Astrocyte (in vitro differentiated cells and primary cell): ENCODE measurements around the gene TTC34.

Experiments used
- EZH2 ChIP-seq: IDR thresholded peaks from 2 replicates; pipeline ENCODE4 v1.6.1; 2012; ENCODE audit warnings: mild to moderate bottlenecking, low read length, inconsistent platforms; ENCODE audit not compliant: insufficient read depth
- TF ChIP-seq, protein P1 (sequence below): IDR thresholded peaks from 2 replicates; pipeline ENCODE4 v1.5.1; 2011; ENCODE audit warnings: low read depth, mild to moderate bottlenecking, inconsistent platforms, low read length, moderate library complexity; ENCODE audit not compliant: insufficient read depth

DNA sequence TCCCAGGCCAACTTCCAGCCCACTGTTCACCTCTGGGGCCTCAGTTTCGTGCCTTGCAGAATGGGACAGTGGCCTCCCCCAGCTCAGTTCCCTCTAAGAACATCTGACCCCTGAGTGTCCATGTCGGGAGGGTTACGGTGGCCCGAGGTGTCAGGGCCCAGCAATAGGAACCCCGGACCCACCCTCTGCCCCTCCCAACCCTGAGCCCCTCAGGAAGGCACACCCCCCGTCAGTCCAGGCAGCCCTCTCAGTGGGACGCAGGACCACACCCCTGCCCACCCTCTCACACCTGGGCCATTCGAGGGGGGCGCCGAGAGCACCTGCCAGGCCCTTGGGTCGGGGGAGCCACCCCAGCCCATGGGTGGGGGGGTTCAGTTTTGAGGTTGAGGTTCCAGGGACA lies 447 bp downstream of the TTC34 start:
- TF ChIP-seq, protein P1, sequence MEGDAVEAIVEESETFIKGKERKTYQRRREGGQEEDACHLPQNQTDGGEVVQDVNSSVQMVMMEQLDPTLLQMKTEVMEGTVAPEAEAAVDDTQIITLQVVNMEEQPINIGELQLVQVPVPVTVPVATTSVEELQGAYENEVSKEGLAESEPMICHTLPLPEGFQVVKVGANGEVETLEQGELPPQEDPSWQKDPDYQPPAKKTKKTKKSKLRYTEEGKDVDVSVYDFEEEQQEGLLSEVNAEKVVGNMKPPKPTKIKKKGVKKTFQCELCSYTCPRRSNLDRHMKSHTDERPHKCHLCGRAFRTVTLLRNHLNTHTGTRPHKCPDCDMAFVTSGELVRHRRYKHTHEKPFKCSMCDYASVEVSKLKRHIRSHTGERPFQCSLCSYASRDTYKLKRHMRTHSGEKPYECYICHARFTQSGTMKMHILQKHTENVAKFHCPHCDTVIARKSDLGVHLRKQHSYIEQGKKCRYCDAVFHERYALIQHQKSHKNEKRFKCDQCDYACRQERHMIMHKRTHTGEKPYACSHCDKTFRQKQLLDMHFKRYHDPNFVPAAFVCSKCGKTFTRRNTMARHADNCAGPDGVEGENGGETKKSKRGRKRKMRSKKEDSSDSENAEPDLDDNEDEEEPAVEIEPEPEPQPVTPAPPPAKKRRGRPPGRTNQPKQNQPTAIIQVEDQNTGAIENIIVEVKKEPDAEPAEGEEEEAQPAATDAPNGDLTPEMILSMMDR = no peak
- TF ChIP-seq EZH2 = no peak
